GM18873 (cell line): ENCODE measurements around the gene RTTN.

Source experiments
- ATAC-seq: cut with Tn5 transposase; IDR thresholded peaks from one replicate; pipeline ENCODE4 v1.9.1; 2021; ENCODE audit warnings: mild to moderate bottlenecking, moderate library complexity, moderate number of reproducible peaks; ENCODE audit not compliant: unreplicated experiment, low FRiP score

RTTN gene

DNA sequence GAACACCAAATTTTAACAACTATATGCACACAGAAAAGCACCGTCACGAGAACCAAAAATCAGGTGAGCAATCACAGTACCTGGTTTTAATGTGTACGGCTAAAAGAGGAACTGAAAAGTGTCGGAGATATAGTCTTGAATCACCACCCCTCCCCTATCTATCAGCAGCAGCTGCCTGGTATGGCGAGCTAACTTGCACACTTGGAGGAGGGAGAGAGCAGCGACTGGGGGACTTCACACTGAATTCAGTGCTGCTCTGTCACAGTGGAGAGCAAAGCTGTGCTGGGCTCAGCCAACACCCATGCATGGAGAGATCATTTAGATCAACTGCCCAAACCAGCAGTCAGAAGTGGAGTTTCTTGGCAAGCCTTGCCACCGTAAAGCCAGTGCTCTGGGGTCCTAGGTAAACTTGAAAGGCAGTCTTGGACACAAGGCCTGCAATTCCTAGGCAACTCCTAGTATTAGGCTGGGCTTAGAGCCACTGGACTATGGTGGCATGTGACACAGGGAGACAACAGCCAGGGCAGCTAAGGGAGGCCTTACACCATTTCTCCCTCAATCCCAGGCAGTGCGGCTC lies 168.6 kb downstream of the RTTN start:
- peak; percentile 98 for ATAC-seq

DNA sequence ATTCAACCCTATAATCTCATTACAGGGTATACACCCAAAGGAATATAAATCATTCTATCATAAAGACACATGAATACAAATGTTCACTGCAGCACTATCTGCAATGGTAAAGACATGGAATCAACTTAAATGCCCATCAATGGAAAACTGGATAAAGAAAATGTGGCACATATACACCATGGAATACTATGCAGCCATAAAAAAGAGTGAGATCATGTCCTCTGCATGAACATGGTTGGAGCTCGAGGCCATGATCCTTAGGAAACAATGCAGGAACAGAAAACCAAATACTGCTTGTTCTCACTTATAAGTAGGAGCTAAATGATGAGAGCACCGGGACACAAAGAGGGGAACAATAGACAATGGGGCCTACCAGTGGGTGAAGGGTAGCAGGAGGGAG lies 169.3 kb downstream of the RTTN start:
- no peak for ATAC-seq

DNA sequence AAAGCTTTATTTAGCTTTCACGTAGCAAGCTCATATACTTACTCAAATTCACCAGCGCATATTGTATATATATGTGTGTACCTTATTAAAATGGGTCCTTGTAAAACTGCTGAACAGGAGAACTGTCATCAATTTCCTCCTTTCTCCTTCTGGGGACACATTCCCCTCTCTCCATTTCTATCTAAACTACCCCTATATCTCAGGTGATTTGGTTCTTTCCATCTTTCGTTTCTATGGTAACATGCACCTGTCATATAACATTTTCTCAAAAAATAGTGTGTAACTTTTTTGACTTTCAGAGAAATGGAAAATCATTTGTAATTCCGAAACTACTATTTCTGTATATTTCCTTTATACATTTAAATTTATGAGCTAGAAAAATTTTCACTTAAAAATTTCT lies 174.3 kb downstream of the RTTN start:
- no peak for ATAC-seq

DNA sequence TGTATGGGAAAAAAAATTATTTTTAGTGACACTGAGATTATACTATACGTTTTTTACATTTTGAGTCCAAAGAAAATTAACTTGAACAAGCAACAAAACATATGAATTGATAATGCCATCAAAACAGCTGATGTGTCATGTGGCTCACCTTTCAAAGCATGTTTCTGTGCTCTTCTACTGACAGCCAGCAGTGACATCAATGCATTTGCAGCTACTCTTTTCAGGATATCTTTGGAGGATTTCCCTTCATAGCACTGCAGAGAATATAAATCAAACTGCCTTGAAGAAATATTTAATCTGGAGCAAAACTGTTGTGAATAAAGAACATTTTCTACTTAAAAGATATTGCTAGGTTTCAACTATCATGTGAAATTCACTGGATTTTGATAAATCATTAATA lies 174.8 kb downstream of the RTTN start:
- no peak for ATAC-seq

DNA sequence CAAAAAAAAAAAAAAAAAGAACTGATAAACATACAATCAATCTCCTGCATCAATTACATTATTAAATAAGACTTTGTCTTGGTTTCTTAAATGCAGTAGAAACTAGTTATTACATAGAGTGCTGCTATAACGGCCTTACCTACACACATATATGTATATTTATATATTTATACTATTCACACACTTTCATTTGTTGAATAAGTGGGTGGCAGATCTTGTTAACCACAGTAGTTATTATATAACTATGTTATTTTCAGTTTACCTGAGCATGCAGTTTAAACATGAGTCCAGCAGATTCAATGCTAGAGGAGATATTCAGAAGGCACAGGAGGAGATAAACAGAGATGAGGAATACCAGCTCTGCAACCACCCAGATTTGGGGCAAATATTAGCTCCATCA lies 176.3 kb downstream of the RTTN start:
- peak; percentile 45 for ATAC-seq

DNA sequence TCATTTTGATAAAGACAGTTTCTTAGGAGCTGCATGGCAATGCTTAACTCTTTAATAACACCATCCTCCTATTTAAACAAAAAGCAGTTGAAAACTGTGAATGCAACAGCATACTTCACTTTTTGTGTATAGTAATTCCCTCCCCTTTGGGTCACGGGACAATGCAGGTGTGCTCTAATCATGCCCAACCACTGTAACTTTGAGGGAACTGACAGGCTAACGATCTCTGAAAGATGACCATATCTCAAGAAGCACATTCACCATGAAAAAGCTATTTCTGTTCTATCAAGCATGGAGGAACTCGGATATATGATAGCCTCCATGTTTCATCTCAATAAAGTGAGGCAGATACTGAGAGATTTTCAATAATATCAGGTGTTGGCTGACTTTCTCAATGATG lies 176.8 kb downstream of the RTTN start:
- ATAC-seq, result peak; percentile 74

DNA sequence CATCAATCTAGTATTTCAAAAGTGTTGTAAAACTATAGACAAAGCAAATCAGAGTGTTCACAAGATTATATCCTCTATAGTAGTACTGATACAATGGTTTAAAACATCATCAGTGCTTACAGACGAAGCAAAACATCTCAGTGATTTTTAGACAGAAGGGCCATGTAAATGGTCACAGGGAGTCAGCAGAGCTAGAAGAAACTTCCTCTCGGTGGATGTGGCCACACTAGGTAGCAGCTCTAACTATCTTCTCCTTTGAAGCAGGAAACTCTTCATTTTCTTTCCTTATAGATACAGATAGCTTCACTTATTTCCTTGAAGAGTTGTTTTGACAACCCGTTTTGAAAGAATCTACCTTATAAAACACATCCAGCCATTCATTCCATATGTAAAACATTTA lies 177.4 kb downstream of the RTTN start:
- ATAC-seq, result no peak

DNA sequence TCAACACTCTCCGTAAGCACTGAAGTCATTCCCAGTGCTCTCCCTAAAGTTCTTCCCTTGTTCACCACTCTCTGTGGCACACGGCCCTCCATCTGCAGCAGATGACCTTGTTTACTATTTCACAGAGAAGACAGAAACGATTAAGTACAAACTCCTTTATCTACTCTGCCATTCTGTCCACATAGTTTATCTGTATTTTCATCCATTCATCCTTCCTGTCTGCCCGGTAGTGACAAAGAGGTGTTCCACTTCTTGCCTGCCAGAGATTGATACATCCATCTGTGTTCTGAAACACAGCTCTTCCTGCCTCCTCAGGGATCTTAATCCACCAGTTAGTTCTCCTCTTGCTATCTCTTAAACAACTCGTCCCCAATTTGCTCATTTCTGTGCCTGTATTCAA lies 179.9 kb downstream of the RTTN start:
- no peak for ATAC-seq

DNA sequence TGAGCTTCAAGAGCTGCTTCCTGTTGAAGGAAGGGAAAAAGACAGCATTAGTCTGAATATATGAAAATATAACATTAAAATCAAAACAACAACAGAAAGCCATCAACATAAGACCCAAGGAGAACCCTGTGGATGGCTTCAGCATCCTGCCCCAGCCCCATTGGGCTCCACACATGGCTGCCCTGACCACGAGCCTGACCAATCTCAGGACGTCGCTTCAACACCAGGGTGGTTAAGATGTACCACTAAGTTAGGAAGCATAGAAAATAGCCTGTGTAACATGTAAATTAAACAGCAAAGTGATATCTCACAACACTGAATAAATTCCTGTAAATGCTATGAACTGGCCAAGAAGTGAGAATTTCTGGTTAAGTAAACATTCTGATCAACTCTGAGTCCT lies 180.7 kb downstream of the RTTN start:
- no peak for ATAC-seq

DNA sequence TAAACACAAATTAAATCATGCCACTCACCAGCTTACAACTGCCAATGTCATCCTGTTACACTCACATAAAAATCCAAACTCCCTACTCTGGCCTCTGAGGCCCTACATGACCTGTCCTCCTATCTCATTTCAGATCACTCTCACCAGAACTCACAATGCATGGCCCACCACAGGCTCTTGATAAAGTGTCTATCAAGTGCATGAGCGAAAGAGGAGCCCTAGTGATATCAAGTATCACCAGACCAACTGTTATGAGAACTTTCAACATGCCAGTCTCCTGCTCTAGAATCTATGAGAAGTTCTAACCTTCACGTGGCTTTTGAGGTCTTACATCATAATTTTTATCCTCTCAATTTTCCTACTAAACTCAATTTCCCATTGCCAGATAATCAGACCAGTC lies 181.4 kb downstream of the RTTN start:
- no peak for ATAC-seq

DNA sequence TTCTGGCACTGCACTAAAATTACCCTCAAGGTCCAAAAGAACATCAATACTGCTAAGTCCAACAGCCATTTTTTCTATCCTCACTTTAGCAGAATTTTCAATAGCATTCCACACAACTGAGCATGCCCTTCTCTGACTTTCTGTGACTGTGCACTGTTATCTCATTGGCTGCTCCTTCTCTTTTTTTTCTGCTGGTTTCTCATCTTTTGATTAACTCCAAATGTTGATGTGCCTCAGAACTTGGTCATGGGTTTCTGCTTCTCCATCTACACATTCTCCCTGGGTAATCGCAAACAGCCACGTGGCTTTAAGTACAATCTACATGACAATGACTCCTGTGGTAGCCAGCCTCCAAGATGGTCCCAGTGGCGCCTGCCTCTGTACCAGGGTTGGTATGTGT lies 182.9 kb downstream of the RTTN start:
- no peak for ATAC-seq

DNA sequence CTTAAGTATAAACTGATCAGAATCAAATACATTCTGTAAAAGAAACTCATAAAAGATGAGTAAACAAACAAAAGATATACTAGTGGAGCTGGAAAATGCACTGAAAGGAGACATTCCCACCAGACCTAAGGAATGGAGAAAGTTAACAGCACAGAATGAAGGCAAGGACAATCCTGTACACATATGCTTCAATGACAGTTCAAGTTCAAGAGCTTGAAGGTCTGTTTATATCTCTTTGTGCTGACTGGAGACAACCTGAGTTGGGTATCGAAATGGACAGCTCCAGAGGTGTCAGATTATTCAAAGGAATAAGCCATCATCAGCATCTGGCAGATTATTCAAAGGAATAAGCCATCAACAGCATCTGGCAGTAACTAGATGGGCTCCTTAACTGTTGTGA lies 184.0 kb downstream of the RTTN start:
- ATAC-seq, result no peak

DNA sequence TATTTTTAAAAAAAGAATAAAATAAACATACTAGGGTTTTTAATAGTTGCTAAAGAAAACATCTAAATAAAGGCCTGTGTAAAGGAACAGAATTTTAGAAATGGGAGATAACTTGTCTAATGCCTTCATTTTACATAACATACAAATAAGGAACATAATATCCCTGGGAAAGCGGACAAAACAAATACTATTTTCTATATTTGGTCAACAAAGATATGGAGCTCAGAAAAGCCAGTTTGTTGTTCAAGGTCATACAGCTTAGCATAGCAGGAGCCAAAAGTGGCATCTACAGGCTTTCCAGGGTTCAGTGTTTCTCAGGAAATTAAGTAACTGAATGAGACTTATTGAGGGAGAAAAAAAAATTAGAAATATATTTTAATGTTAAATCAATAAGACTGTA lies 184.4 kb downstream of the RTTN start:
- ATAC-seq, result no peak

DNA sequence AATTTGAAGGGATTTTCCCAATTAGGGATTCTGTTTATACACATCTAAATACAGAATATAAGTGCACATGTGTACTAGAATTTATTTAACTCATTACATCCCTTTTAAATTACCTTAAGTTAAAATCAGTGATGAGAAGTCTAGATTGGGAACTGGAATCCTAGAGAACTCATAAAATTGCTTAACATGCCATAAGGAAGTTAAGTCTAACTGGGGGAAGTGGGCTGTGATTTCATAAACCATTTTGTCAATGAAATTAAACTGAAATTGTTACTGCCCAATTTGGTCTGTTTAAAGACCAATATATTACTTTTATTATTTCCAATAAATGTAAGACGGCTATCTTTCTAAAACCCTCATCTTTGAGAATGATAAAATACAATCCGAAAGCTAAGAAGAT lies 185.5 kb downstream of the RTTN start:
- no peak for ATAC-seq

DNA sequence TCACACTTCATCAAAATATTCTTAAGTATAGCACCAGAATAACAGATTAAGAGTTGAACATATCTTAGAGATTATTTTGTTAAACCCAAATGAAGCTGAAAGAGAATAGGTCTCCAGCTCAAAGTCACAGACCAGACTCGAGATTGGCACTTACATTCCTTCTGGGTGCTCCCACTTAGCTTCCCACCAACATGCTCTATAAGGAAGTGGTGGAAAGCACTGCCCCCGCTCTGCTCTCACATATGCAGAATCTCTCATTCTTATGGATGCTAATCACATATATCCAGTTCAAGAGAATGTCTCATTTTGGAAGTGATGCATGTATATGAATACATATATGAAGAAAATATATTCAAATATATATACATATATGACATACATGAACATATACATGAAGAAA lies 186.4 kb downstream of the RTTN start:
- ATAC-seq, result no peak

DNA sequence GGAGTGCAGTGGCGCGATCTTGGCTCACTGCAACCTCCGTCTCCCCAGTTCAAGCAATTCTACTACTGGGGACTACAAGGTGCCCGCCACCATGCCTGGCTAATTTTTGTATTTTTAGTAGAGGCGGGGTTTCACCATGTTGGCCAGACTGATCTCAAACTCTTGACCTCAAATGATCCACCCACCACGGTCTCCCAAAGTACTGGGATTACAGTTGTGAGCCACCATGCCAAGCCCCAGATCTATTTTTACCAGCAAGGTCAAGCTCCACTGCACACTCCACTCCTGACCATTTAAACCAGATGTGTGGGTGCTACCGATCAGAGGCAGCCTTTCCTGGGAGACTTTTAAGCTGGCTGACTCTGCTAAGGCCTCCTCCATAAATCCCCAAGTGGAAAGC lies 190.4 kb downstream of the RTTN start:
- ATAC-seq, result no peak

DNA sequence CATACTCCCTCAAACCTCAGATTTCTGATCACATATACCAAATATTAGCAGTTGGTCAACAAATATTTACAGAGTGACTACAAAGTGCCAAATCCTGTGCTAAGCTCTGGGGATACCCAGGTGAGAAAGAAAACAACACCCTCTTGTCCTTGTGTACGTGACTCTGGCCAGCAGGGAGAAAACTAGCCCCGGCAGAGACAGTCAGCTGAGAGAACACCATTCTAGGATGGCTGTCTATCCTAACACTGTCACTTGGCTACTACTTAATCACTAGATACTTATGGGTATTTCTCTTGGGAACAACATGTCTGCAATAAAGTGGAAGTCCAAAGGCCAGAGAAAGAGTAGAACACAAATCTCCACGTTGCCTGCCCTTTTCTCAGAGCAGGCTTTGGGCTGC lies 199.9 kb downstream of the RTTN start:
- ATAC-seq, result no peak

DNA sequence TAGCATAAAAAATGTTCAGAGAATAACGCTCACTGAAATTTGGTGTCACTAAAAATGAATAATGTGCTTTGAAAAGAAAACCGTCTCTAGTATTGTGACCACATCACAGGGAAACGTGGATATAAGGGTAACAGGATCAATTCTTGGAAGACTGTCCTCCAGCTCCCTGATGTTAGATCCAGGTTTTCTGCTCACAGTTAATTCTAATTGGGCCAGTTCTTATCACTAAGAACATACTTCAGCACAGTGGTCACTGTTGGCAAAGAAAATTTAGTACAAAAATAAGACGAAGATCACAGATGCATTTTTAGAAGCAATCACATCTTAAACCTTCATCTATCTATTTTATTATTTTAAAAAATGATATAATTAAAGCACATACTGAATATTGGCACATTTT lies 200.8 kb downstream of the RTTN start:
- ATAC-seq, result no peak

DNA sequence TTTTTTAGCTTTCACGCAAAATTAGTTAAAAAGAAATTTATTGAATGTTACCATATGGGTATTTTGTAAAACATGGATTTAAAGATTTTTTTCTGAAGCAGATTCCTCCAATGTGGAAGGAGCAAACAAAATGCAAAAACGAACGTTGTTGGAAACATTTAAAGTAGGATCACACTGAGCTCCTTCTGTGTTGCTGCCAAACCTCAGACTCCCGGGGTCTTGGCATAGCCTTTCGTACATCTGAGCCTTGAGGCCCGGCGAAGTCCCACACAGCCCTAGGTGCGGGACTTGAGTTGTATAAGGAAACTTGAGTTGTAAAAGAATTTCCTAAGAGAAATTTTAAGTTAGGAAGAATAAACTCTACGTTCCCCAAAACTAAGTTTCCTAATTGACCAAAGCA lies 205.8 kb downstream of the RTTN start:
- ATAC-seq, result no peak

DNA sequence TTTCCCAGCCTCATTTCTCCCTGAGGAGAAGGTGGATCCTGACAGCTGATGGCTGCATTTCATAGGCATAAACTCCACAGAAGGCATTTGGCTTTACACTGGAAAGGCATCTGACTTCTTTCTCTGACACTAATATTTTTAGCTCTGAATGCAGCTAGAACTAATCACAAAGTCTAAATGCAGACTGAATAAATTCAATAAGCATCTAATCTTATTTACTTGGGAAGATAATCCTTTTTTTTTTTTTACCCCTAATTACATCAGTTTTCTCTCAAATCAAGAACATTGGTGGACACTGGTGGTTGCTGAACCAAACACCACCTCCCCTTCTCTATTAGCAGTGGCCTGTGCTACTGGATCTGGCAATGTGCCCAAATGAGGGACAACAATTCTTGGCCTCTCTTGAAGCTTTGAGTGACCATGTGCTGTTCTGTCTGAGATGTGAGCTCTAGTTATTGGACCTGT lies 206.9 kb downstream of the RTTN start:
- no peak for ATAC-seq

DNA sequence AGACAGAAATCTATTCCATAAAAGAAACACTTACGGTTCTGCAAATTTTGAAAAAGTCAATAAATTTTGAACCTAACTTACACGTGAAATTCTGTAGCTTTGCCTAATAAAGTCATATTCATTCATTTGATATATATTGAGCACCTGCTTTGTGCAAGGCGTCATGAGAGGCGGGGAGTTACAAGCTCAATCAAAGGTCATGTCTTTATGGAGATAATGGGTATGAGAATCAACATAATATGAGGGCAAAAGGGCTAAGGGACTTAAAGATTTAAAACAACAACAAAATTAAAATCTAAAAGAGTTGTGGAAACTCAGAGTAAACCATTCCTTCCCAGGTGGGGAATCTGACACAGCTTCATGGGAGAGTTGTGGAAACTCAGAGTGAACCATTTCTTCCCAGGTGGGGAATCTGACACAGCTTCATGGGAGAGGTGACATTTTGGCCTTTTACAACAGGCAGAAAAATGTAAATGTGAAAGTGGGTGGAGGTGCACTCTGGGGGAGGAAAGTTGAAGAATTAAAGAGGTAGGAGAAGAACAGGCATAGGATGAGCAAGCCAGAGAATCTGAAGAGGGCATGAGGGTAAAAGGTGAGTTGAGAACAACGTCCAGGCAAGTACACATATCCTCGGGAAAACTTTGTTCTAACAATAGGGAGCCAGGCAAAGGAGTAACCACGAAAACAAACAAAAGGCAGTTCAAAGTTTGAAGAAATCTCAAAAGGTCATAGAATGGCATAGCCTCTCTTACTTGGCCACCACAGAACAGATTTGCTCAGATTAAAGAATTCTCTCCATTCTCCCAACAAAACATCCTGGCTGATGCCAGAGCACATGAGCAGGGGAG lies 208.3 kb downstream of the RTTN start:
- no peak for ATAC-seq

DNA sequence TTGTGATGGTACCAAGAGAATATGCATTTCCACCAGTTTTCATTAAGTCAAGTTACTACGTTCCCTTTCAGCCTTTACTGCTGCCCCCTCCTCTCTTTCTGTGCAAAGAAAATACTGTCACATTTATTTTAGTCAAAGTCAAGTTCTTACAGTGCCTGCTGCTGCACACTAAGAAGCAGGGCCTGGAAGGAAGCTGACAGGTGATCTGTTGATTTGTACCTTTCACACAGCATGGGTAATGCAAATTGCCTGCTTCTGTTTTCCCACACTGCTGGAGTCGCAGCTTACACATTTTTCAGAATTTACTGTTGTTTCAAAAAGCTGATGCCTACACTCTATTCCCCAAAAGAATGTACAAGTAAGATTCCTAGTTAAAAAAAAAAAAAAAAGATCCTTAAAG lies 209.1 kb downstream of the RTTN start:
- ATAC-seq, result no peak
